IgD-negative memory B cell (primary cell): ENCODE results near the gene NXPH3. TPM values are rescaled to one million over a fixed set of nuclear protein-coding genes. Genes with fewer than 3 reads are reported as not detected.

ENCODE experiments used
- polyA plus RNA-seq: library from polyadenylated mRNA; unstranded; fragments of 300-500 nt; fragmentation: Illumina TruSeq; gene quantifications from one replicate; pipeline ENCODE4 v1.2.3, GENCODE V29; 2021

Gene NXPH3
- polyA plus RNA-seq, 1 donor from 2014 or later, result not detected

Other genes starting within 250 kb of the NXPH3 start
- 29.3 TPM for gene ZNF652, start 213.6 kb upstream of the NXPH3 start, polyA plus RNA-seq
- gene PHB1, start 161.0 kb upstream of the NXPH3 start, polyA plus RNA-seq, result 132 TPM
- gene NGFR, start 80.6 kb upstream of the NXPH3 start, polyA plus RNA-seq, result not detected
- 90.5 TPM for gene SPOP, start 102.2 kb downstream of the NXPH3 start, polyA plus RNA-seq
- gene SLC35B1, start 132.1 kb downstream of the NXPH3 start, polyA plus RNA-seq, result 27.7 TPM
- 81.6 TPM for gene FAM117A, start 188.3 kb downstream of the NXPH3 start, polyA plus RNA-seq
- gene KAT7, start 212.8 kb downstream of the NXPH3 start, polyA plus RNA-seq, result 48.6 TPM